NB4 (cell line): Measurements from ENCODE around the gene SLC30A2.
"Not testable (repeated sequence)": the region's sequence is repeated elsewhere in the genome, so short reads cannot be mapped to it uniquely, and the experiment has no call there.

Experiments
- DNase-seq: peaks from one replicate; pipeline ENCODE4 v3.0.0; 2010; ENCODE audit warnings: low read depth
- H3K4me3 ChIP-seq: one replicate; pipeline ENCODE4 v1.5.1; 2011; ENCODE audit warnings: mild to moderate bottlenecking, low read depth, low read length, moderate library complexity
- MAX ChIP-seq: IDR thresholded peaks from 2 replicates; pipeline ENCODE4 v1.6.1; 2011; ENCODE audit warnings: low read depth, low read length
- MYC ChIP-seq: IDR thresholded peaks from 2 replicates; pipeline ENCODE4 v1.6.1; 2011; ENCODE audit warnings: low read depth, low read length
- POLR2A ChIP-seq: IDR thresholded peaks from 2 replicates; pipeline ENCODE4 v1.6.1; 2011; ENCODE audit warnings: mild to moderate bottlenecking; ENCODE audit not compliant: insufficient read length; ENCODE audit errors: extremely low read depth
- TF ChIP-seq, protein P1 (sequence below): IDR thresholded peaks from one replicate; pipeline ENCODE4 v1.5.1; 2012; ENCODE audit warnings: low read depth, low read length

Gene SLC30A2

GRCh38 chr1:26045722-26046245 is at the start of gene SLC30A2:
Gene SLC30A2, minus strand, starts transcription at chr1:26046118. Its CDS starts 222 bp downstream, at chr1:26045896.
- TF ChIP-seq, protein P1, sequence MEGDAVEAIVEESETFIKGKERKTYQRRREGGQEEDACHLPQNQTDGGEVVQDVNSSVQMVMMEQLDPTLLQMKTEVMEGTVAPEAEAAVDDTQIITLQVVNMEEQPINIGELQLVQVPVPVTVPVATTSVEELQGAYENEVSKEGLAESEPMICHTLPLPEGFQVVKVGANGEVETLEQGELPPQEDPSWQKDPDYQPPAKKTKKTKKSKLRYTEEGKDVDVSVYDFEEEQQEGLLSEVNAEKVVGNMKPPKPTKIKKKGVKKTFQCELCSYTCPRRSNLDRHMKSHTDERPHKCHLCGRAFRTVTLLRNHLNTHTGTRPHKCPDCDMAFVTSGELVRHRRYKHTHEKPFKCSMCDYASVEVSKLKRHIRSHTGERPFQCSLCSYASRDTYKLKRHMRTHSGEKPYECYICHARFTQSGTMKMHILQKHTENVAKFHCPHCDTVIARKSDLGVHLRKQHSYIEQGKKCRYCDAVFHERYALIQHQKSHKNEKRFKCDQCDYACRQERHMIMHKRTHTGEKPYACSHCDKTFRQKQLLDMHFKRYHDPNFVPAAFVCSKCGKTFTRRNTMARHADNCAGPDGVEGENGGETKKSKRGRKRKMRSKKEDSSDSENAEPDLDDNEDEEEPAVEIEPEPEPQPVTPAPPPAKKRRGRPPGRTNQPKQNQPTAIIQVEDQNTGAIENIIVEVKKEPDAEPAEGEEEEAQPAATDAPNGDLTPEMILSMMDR, result no peak
- TF ChIP-seq MYC, result no peak
- no peak for TF ChIP-seq POLR2A
- TF ChIP-seq MAX, result no peak
- no peak for DNase-seq
- H3K4me3 ChIP-seq, result no peak within 1 kb of the TSS

DNA sequence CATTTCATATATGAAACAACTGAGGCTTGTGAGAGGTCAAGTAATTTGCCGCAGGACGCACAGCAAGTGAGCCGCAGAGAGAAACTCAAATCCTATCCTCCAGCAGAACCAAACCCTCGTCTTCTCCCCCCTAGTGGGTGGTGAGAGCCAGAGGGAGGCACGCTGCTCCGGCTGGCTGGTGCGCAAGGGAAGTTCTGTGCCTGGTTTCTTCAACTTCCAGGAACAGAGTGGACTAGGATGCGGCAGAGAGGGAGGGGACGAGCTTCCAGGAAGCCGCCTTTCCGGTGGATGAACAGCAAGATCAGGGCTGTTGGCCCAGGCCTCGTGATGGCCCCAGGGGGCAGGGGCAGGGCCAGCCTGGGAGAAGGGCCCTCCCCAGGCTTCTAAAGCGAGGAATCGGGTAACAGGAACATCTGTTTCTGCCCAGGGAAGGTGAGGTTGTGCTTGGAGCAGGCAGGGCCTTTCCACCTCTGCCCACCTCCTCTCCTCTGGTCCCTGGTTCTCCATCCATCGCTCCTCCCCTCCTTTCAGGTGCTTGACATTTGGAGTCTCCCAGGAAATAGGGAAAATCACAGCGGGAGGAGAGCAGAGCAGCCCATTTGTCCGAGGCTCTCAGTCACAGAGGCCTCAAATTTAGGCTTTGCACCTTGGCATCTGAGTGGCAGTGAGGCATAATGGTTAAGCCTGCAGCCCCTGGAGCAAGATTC is 48.9 kb upstream of the SLC30A2 start:
- no peak for DNase-seq
- H3K4me3 ChIP-seq, result no peak overlapping the region
- no peak for TF ChIP-seq MYC
- TF ChIP-seq, protein P1, result no peak
- no peak for TF ChIP-seq MAX
- TF ChIP-seq POLR2A, result no peak

GRCh38 chr1:26094076-26094669 is 48.3 kb upstream of the SLC30A2 start:
- no peak overlapping the region for H3K4me3 ChIP-seq
- TF ChIP-seq, protein P1, result no peak
- no peak for TF ChIP-seq MAX
- DNase-seq, result no peak

DNA sequence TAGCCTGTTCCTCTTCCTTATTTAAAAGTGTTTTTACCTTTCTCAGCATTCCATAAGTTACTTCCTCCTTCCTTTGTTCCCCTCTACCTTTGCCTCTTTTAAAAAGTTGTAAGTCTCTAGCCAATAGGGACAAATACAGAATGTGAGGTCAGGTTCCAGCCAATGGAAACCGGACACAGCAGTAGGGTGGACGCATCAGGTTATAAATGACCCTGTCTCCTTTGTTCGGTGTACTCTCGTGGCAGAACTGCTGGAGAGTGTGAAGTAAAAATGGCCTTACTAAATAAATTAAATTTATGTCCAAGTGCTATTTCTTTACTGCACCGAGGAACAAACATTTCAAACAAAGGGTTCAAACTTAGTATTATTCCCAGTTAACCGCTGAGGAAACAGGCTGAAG is 47.7 kb upstream of the SLC30A2 start:
- not testable (repeated sequence) for DNase-seq, H3K4me3 ChIP-seq

DNA sequence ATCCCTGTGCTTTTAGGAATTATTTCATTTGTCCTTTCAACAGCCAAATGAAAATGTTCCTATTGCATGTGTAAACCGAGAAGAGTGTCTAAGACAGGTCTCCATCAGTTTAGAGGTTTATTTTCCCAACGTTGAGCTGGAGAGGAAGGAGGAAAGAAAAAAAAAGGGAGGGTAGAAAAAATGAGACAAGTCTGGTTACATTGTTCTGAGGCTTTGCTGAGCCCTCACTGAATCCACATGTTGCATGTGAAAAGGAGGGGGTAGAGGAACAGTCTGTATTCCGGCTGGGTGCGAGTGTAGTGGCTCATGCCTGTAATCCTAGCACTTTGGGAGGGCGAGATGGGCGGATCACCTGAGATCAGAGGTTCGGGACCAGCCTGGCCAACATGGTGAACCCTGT is 46.5 kb upstream of the SLC30A2 start:
- no peak for DNase-seq
- TF ChIP-seq POLR2A (no peak), MAX (no peak)
- TF ChIP-seq, protein P1, result no peak
- no peak overlapping the region for H3K4me3 ChIP-seq

GRCh38 chr1:26090893-26091292 is 45.0 kb upstream of the SLC30A2 start:
- TF ChIP-seq MAX (no peak), MYC (no peak), POLR2A (no peak)
- TF ChIP-seq, protein P1, result no peak
- no peak for DNase-seq
- no peak overlapping the region for H3K4me3 ChIP-seq
